ENCODE data around the gene SMIM9.

SMIM9 gene

DNA sequence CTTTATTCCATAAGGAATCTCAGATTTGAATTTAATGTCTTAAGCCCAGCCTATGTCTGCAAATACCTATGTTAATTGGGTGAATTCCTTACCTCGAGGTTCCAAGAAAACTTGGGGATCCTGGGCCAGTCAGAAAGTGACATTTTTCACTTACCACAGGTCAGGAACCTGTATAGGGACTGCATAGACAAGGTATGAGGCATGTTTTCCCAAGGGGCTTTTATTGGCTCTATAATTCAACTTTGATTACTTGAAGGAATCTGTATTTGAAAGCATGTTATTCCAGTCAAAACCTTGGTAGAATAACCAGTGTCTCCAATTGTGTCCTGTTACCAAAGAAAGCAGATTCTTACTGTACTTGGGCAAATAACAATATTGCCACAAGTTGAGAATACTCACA is 20.7 kb downstream of the SMIM9 start:
- DNase-seq: no peak

DNA sequence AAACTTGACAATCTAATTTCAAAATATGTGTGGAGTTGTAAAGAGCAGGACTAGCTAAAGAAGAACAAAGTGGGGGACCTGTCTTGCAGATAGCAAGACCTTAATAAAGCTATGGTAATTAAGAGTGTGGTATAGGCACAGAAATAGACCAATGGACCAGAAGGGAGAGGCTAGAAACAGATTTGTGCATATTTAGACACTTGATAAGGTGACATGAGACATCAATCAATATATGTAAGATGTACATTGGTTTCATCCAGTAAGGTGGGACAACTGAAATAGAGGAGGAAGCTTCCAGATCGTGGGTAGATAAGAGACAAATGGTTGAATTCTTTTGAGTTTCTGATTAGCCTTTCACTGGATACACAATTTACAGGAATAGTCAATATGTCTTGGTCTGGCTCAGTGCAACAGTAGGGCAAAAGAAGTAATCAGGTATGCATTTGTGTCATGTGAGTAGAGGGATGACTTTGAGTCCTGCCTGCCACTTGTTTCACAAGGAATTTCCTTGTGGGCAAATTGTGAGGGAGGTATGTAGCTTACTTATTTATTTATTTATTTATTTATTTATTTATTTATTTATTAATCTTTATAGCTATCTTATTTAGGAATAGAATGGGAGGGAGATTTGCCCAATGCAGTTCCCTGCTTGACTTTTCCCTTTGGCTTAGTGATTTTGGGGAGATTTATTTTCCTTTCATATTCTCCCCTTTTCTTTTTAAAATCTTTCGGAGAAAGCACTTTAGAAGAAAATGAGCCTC is 21.9 kb downstream of the SMIM9 start:
- no peak for DNase-seq

DNA sequence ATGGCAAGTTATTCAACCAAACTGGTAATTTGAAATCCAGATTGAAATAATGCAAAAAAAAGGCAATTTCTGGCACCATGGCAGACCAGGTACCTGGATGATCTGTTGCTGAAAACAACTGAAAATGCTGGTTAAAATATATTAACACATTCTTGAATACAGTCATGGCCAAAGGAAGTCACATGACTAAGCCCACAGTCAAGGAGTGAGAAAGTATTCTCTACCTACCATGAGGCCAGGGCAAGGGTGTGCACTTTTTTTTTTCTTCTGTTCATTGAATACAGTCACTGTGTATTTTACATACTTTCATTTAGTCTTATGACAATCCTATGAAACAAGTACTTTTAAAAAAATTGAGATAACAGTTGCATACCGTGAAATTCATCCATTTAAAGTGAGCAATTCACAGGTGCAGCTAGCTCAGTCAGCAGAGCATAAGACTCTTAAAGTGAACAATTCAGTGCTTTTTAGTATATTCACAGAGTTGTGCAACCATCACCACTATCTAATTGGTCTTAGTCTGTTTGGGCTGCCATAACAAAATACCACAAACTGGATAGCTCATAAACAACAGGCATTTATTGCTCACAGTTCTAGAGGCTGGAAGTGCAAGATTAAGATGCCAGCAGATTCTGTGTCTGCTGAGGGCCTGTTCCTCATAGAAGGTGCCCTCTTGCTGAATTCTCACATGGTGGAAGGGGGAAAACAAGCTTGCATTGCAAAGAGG is 24.4 kb downstream of the SMIM9 start:
- DNase-seq: no peak

DNA sequence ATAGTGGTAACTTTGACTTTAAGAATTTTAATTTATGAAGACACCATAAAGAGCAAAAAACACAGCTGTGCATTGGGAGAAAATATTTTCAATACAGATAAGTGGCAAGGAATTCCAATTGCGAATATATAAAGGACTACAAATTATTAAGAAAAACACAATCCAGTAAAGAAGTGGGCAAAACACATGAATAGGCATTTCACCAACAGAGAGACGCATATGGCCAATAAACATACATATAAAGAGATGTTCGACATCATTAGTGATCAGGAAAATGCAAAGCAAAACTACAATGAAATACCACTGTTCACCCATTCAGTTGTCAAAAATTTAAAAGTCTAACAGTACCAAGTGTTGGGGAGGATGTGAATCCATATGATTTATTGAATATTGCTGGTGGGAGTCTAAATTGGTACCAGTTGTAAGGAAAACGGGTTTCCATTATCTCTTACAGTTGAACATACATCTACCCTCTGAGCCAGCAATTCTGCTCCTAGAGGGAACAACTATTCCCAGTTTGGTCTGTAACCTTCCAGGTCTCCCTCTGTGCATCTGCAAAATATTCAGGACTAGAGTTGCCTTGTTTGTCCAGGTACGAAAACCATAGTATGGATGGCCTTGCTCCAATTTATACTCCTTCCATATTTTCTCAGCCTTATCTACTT is 27.5 kb downstream of the SMIM9 start:
- DNase-seq: no peak

DNA sequence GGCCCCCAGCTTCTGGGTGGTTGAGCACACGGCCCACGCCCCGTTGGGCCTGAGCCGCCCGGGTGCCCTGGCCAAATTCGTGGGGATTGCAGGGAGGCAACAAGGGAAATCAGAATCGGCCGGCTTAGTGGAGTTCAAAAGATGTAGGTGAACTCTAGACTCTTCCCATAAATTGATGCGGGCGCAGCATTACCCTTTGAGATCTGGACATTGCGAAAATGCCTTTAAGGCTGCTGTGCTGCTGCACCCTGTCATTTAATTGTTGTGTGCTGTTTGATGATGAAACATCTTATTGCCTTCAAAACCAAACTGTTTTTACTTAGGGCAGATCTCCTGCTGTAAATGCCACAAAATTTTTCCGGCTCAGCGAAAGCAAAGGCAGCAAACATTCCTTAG is 28.8 kb downstream of the SMIM9 start:
- no peak for DNase-seq

DNA sequence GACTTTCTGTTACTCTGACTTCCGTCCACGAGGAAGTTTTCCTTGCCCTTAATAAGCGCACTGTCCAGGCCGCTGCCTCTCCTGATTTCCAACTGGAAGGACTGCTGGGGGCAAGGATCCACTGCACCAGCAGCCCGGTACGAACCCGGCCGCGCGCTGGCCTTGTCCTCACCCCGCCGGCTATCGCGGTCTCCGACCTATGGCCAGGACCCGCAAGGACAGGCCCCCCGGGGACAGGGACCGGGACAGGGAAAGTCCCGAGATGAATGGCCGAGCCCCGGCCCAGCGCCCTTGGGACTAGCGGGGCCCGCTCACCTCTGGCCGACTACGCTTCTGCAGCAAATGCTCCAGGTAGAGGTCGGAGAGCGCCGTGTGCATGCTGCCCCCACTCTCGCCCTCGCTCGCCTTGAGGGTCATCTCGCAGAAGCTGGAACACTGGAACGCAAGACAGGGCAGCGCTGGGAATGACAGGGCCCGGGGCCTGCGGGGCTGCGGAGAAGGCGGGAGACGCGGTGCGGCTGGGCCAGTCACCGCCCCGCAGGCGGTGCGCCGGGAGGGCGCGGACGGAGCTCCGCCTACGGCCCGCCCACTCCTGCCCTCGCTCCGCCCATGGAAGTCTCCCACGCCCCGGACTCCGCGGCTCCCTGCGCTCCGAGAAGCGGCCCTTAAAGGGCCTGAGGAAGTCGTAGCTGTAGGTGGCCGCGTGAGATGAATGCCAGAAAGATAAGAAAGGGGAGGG is 29.3 kb downstream of the SMIM9 start, which contains the start of gene MPP1:
Gene MPP1, minus strand, starts transcription at position 529 of the 739 bp plus-strand sequence. Its CDS starts 112 bp downstream, at position 417.
- DNase-seq: peak; percentile 36

DNA sequence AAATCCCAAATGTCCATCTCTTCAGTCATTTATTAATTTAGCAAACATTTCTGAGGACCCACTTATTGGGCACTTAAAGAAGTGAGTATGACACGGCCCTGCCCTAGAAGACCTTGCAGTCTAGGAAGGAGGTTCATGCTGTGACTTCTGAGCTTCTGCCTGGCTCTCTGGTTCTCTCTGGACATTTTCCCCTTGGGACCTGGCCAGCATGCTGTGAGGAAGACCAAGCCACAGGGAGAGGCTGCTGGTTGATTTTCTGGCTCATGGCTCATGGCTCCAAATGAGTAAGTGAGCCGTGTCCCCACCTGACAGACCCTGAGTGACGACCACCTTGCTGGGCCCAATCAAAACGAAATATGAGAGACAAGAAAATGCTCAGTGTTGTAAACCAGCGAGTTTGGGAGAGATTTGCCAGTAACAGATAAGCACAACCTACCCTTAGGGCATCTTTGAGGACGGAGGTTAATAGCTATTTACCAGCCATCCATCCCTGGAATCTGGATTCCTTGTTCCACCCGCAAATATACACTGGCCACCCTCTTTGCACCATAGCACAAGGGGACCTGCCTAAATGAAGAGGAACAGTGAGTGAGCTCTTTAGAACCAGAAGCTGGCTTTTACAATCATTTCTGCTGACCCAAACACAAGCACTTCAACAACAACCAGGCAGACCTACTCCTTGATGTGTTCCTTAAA is 30.1 kb downstream of the SMIM9 start:
- no peak for DNase-seq

DNA sequence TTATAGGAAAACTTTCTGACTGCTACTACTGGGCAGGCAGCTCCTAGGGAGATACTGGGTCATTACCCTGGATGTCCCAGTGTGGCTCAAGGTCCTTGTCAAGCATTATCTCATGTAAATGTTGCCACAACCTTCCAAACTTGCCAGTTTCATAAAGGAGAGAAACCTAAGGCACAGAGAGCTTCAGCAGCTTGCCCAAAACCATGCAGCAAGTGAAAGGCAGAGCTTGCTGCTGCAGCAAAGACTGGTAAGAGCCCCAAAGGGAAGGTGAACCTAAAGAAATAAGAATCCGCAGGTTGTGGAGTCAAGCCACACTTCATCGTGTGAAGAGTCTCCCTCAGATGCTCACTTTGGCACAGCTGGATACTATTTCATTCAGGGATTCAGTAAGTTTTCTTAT is 31.5 kb downstream of the SMIM9 start:
- no peak for DNase-seq

DNA sequence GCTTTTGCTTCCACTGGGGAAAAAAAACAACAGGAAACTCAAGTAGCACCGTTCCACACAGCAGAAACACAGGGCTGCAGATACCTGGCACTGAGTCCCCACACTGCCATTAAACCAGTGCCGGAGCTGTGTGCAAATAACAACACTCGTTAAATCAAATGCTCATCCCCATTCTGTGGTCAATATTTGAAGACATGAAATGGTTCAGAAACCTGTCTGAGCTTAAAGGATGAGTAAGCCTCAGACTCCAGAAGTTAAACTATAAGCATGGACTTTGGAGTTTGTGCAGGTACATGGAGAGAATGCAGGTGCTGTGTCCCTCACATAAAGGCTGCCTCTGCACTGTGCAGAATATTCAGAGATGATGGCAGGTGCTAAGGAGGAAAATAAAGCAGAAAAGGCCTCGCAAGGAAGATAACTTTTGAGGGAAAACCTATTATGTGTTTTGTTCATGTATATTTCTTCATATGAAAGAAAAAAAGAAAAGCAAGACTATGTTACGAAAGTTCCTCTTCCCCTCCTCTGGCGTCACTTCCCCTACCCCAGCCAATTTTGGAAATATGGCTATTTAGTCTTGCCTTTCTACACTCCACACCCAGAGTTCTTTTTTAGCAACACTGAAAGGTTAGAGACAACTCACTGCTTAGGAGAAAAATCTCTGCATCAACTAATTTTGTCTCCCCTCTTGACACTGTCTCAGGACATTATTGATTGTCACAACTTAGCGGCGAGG is 33.8 kb downstream of the SMIM9 start:
- DNase-seq: no peak

DNA sequence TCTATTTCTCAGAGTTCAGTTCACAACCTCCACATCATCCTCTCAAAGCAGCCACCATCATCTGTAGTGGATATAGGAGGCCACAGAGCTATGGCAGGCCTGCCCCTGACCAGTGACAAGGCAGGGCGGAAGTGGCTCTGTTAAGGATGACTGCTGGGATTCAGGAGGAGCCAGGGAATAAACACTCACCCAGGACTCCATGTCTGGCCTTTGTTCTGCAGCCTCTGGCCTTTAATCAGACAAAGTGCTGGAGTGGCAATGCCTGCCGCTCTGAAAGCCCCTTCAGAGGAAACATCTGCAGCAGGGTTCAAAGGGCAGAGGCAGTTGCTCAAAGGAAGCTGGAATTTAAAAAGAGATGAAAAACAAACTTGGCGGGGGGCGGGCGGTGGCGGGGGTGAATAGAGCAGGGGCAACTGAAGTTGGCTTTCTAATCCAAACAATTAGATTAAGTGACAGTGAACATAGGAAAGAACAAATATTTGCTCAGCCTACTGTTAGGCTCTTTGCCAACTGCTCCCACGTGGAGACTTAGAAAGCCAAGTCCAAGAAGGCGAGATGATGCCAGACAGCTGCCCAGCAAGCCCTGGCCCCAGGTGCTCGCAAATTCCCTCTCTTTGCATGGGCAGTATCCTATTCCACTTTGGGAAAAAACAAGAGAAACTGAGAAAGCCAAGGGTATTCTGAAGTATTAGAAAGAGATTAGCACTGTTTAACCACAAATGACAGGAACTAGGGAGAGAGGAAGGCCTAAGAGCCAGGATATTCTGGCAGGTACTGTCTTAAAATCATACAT is 34.7 kb downstream of the SMIM9 start:
- DNase-seq: no peak

DNA sequence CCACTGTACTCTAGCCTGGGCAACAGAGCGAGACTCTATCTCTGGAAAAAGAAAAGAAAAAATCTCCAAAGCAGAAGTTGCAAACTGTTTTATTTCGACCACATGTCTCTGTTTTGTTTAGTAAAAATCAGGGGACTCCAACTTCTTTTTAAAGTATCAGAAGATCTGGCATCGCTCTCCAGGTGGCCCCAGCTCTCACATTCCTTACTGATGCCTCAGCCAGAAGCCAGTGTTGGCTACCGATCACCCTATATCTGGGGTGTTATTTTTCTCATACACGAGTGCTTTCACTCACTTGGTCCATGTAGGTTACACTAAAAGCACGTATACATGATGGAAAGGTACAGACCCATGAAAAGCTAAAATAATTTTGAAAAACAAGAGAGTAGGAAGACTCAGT is 37.5 kb downstream of the SMIM9 start:
- no peak for DNase-seq

DNA sequence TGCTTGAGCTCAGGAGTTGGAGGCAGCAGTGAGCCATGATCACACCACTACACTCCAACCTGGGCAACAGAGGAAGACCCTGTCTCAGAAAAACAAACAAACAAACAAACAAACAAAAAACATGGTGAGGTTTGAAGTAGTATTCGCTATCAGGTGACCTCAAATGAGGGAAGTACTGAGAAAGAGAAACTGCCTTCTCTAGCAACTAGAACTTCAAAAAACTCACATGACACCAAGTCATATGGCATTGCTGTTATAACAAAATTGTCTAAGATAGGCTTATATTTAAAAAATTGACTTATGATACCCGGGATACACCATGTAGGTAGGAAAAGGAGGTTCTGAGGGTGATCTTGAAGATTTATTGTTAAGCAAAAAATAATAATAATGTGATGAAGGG is 39.4 kb downstream of the SMIM9 start:
- DNase-seq: no peak

DNA sequence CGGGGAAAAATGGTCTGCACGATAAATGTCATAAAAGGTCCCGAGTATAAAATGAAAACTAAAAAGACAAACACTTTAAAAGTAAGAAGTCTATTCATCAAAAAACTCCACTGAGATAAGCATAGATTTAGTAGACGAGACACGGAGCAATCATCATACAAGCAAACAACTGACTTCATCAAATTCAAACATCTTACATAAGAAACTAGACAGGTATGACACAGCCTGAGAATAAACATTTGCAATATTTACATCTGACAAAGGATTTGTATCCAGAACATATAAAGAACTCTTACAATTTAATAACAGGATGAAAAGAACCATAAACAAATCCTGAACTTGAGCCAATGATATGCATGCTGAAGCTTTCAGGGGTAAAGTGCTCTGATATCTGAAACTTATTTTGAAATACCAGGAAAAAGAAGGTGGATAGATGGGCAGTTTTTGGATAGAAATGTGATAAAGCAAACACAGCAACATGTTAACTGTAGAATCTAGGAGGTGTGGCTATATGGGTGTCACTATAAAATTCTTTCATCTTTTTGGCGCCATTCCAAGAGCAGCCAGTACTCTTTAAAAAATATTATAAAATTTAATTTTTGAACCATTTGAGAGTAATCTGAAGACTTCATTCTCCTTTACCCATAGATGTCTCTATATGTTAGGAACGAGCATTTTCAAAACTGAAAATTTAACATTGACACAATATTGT is 41.2 kb downstream of the SMIM9 start:
- DNase-seq: no peak

DNA sequence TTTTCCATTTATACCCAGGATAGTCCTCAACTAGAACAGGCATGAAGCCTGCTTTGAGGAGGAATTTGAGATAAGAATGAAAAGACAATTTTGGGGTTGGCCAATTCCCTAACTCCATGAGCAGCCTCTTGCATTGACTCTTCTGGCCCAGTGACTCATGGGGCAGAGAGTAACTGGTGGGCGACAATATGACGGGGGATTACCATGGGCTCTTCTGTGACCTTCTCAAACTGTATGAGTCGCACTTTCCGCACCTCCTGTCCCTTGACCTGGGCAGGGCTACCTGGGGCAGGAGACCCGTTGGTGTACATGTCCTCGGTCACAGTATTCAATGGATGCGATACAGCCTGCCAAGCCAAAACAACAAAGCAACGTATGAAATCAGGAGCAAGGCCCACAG is 42.5 kb downstream of the SMIM9 start:
- DNase-seq: no peak

DNA sequence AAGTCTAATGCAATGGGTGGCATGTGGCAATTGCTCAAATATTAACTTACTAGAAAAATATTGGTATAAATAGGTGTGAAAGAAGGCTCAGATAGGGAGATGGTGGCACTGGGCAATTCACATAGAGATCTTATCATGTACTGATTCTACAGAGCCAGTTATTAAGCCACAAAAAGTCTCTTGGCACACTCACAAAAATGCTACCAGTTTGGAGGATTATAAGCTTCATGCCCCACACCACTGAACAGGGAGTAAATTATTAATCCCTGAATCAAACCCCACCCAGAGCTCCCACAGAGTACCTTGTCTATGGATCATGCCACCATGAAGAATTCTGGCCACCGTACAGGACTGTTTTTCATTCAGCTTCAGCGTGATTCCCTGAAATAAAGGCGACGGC is 43.0 kb downstream of the SMIM9 start:
- DNase-seq: no peak

DNA sequence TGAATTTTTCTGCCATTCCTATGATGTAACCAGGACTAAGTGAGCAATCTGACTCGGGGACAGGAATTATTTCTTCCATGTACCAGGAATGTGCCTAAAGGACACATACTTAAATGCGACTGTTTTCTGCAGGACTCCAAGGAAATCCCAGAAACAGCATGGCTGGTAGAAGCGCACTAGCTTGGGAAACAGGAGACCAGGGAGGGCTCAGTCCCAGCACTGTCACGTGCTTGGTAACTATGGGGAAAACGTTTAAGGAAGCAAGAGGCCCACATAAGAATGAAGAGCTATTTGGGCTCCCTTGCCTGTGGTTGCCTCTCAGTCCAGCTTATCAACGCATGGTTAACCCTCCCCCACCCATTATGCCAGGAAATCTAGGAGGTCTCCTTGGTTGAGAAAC is 48.7 kb downstream of the SMIM9 start:
- DNase-seq: no peak

DNA sequence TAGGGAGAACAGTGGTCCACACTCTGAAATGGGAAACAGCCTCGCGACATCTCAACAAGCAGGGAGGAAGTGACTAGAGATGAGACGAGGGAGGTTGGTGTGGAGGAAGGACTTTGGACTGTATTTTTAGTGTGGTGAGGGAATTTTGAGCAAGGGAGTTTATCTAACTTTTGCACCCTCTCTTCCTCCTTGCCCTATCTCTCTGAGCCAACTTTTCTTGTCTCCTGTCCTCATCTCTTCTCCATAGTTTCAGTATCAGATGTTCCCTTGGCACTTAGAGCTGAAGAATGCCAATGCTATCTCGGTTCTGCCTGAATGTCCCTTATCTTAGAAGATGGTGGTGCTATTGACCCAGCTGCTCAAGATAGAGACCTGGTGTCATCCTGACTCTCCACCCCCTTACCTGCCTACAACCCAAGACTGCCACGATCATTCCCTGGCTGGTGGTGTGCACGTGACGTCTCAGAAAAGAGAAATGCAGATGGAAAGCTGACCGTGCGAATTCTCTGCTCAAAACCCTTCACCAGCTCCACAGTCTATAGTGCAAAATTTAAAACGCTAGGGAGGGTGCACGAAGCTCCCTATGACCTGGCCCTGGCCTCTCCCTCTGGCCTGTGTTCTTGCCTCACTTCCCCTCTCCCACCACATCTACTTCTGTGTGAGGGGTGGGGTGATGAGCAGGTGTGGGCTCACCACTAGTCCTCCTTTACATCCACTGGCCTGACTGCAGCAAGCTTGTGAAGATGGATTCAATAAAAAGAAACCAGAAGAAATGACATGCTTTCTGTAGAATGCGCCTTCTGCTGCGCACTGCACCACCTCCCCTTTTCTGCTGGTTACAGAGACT is 50.1 kb downstream of the SMIM9 start:
- no peak for DNase-seq

DNA sequence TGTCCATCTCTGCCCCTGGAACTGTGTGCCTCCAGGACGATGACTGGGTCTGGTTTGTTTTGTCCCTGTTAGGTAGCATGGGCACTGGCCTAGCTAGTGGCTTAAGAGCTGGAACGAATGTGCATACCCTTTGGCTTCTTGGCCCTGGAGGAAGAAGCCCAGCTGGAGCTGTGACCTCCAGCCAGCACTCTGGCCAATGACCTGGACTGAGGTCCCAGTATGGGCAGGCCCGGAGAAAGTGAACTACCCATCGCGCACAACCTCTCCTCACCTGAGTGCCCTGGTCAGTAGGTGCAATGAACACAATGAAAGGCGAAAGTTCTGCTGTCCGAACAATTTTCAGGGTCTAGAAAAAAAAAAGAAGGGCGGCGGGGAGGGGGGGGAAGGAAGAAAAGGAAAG is 53.5 kb downstream of the SMIM9 start:
- no peak for DNase-seq

DNA sequence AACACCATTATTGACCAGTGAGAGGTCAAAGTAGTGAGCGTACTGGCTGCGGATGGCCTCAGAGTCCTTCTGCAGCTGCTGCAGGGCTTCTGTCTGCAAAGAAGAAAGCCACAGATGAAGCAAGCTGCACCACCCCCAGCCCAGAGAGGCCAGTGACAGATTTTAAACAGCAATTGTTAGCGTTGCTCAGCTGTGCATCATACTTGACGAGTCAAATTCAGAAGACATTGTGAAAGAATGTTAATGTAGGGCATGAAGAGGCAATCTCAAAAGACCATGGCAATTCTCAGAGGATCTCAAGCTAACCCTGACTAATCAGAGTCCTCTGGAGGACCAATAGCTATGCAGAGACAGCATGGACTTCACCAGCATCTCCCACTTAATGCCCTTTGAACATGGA is 55.2 kb downstream of the SMIM9 start:
- no peak for DNase-seq

All from NCI-H1694 (cell line).